Measurements from ENCODE around the gene MEG3. TPM values are rescaled to one million over a fixed set of nuclear protein-coding genes. Genes with fewer than 3 reads are reported as not detected.
A peak's percentile ranks its signal among the peaks of the same experiment; 100 is the strongest.
"Not testable (repeated sequence)": the region's sequence is repeated elsewhere in the genome, so short reads cannot be mapped to it uniquely, and the experiment has no call there.

MEG3 gene
- total RNA-seq, 3 donors from 2014 or later = 0.91 to 1.3 (median 1.1) TPM

- Mint-ChIP-seq H3K4me1 (ENCODE audit: low read depth) (no peaks in the 10 kb centered on the region), H3K9me3 (no peaks in the 10 kb centered on the region), H3K36me3 (ENCODE audit: insufficient read depth) (no peaks in the 10 kb centered on the region), H3K4me3 (no peak overlapping the region), H3K27me3 (ENCODE audit: low read depth) (peaks cover 15% of the 10 kb centered on the region)
- ATAC-seq (no peak), DNase-seq (no peak)
These were observed 9.5 kb upstream of the MEG3 start for GRCh38 chr14:100816286-100816949.

GRCh38 chr14:100816950-100817901 lies 8.7 kb upstream of the MEG3 start:
- DNase-seq (no peak), ATAC-seq (no peak)
- Mint-ChIP-seq H3K4me1 (ENCODE audit: low read depth) (no peaks in the 10 kb centered on the region), H3K4me3 (no peak overlapping the region), H3K9me3 (no peaks in the 10 kb centered on the region), H3K36me3 (ENCODE audit: insufficient read depth) (no peaks in the 10 kb centered on the region), H3K27me3 (ENCODE audit: low read depth) (peaks cover 16% of the 10 kb centered on the region)

- no peak for DNase-seq
- Mint-ChIP-seq H3K36me3 (ENCODE audit: insufficient read depth) (no peaks in the 10 kb centered on the region), H3K27me3 (ENCODE audit: low read depth) (peaks cover 19% of the 10 kb centered on the region), H3K4me3 (no peak overlapping the region), H3K9me3 (no peaks in the 10 kb centered on the region), H3K4me1 (ENCODE audit: low read depth) (no peaks in the 10 kb centered on the region)
- ATAC-seq = no peak
These were observed 7.7 kb upstream of the MEG3 start for GRCh38 chr14:100818221-100818699.

- DNase-seq; H3K4me1 Mint-ChIP-seq (ENCODE audit: low read depth); H3K4me3 Mint-ChIP-seq; H3K36me3 Mint-ChIP-seq (ENCODE audit: insufficient read depth); H3K9me3 Mint-ChIP-seq; ATAC-seq: not testable (repeated sequence)
- peaks cover 18% of the 10 kb centered on the region for H3K27me3 Mint-ChIP-seq (ENCODE audit: low read depth)
These were observed 7.0 kb upstream of the MEG3 start for GRCh38 chr14:100818923-100819322.

- no peaks in the 10 kb centered on the region for H3K9me3 Mint-ChIP-seq
- DNase-seq = no peak
- H3K27me3 Mint-ChIP-seq (ENCODE audit: low read depth) = peaks cover 15% of the 10 kb centered on the region
- no peaks in the 10 kb centered on the region for H3K4me1 Mint-ChIP-seq (ENCODE audit: low read depth)
- no peak for ATAC-seq
- H3K36me3 Mint-ChIP-seq (ENCODE audit: insufficient read depth) = no peaks in the 10 kb centered on the region
- H3K4me3 Mint-ChIP-seq = no peak overlapping the region
These were observed 6.5 kb upstream of the MEG3 start for GRCh38 chr14:100819453-100819828.

GRCh38 chr14:100819829-100820475 lies 6.0 kb upstream of the MEG3 start:
- no peaks in the 10 kb centered on the region for H3K4me1 Mint-ChIP-seq (ENCODE audit: low read depth)
- no peak overlapping the region for H3K4me3 Mint-ChIP-seq
- H3K36me3 Mint-ChIP-seq (ENCODE audit: insufficient read depth) = no peaks in the 10 kb centered on the region
- no peaks in the 10 kb centered on the region for H3K9me3 Mint-ChIP-seq
- H3K27me3 Mint-ChIP-seq (ENCODE audit: low read depth) = peaks cover 17% of the 10 kb centered on the region
- ATAC-seq (no peak), DNase-seq (no peak)

GRCh38 chr14:100820957-100821356 lies 5.0 kb upstream of the MEG3 start:
- no peaks in the 10 kb centered on the region for H3K9me3 Mint-ChIP-seq
- no peak overlapping the region for H3K4me3 Mint-ChIP-seq
- no peaks in the 10 kb centered on the region for H3K36me3 Mint-ChIP-seq (ENCODE audit: insufficient read depth)
- H3K27me3 Mint-ChIP-seq (ENCODE audit: low read depth) = peaks cover 24% of the 10 kb centered on the region
- peaks cover 2% of the 10 kb centered on the region for H3K4me1 Mint-ChIP-seq (ENCODE audit: low read depth)
- ATAC-seq (no peak), DNase-seq (no peak)

- no peak overlapping the region for H3K4me3 Mint-ChIP-seq
- peaks cover 33% of the 10 kb centered on the region for H3K27me3 Mint-ChIP-seq (ENCODE audit: low read depth)
- no peaks in the 10 kb centered on the region for H3K36me3 Mint-ChIP-seq (ENCODE audit: insufficient read depth)
- ATAC-seq (no peak), DNase-seq (no peak)
- H3K9me3 Mint-ChIP-seq = no peaks in the 10 kb centered on the region
- peaks cover 2% of the 10 kb centered on the region for H3K4me1 Mint-ChIP-seq (ENCODE audit: low read depth)
These were observed 3.9 kb upstream of the MEG3 start for GRCh38 chr14:100822013-100822412.

- Mint-ChIP-seq H3K27me3 (ENCODE audit: low read depth) (peaks cover 38% of the 10 kb centered on the region), H3K4me1 (ENCODE audit: low read depth) (peaks cover 2% of the 10 kb centered on the region), H3K36me3 (ENCODE audit: insufficient read depth) (no peaks in the 10 kb centered on the region), H3K9me3 (no peaks in the 10 kb centered on the region), H3K4me3 (no peak overlapping the region)
- ATAC-seq (no peak), DNase-seq (no peak)
These were observed 3.2 kb upstream of the MEG3 start for GRCh38 chr14:100822532-100823296.

GRCh38 chr14:100823413-100824080 lies 2.4 kb upstream of the MEG3 start:
- Mint-ChIP-seq H3K36me3 (ENCODE audit: insufficient read depth) (no peaks in the 10 kb centered on the region), H3K27me3 (ENCODE audit: low read depth) (peaks cover 39% of the 10 kb centered on the region), H3K4me3 (no peak overlapping the region), H3K4me1 (ENCODE audit: low read depth) (peaks cover 2% of the 10 kb centered on the region), H3K9me3 (no peaks in the 10 kb centered on the region)
- no peak for DNase-seq
- ATAC-seq = no peak

- peak in 1 of 2 donors; percentile 43 for ATAC-seq
- peaks cover 2% of the 10 kb centered on the region for H3K4me1 Mint-ChIP-seq (ENCODE audit: low read depth)
- H3K4me3 Mint-ChIP-seq = no peak overlapping the region
- no peaks in the 10 kb centered on the region for H3K36me3 Mint-ChIP-seq (ENCODE audit: insufficient read depth)
- H3K27me3 Mint-ChIP-seq (ENCODE audit: low read depth) = peaks cover 45% of the 10 kb centered on the region
- H3K9me3 Mint-ChIP-seq = no peaks in the 10 kb centered on the region
- DNase-seq = no peak
These were observed 1.8 kb upstream of the MEG3 start for GRCh38 chr14:100824091-100824551.

GRCh38 chr14:100824901-100825712 lies 811 bp upstream of the MEG3 start:
- Mint-ChIP-seq H3K9me3 (no peaks in the 10 kb centered on the region), H3K27me3 (ENCODE audit: low read depth) (peaks cover 54% of the 10 kb centered on the region), H3K36me3 (ENCODE audit: insufficient read depth) (no peaks in the 10 kb centered on the region), H3K4me3 (no peak overlapping the region), H3K4me1 (ENCODE audit: low read depth) (peaks cover 2% of the 10 kb centered on the region)
- DNase-seq = no peak
- ATAC-seq = no peak
